Measurements from ENCODE around the gene TREML1. TPM values are rescaled to one million over a fixed set of nuclear protein-coding genes. Genes with fewer than 3 reads are reported as not detected.
"Not testable (repeated sequence)": the region's sequence is repeated elsewhere in the genome, so short reads cannot be mapped to it uniquely, and the experiment has no call there.

TREML1 gene
- total and polyA plus RNA-seq, 2 experiments from 2014 or later, result not detected

DNA sequence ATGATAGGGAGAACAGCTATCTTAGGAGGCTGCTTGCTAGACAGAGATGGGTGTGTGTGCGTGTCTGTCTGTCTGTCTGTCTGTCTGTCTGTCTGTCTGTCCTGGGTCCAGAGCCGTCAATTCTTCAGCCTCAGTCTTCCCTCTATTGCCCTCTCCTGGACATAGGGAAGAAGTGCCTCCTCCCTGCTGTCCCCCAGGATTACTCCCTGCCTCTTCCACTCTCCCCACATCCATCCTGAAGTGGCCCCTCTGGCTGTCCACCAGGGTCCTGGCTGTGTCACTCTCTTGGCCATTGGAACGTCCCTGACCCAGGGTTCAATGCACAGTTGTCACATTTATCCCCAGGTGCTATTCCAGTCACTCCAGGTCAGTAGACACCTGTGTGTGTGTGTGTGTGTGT lies 36.6 kb upstream of the TREML1 start:
- no peak overlapping the region for H2AFZ ChIP-seq
- peak; percentile 44 for ATAC-seq
- TF ChIP-seq, protein P1, sequence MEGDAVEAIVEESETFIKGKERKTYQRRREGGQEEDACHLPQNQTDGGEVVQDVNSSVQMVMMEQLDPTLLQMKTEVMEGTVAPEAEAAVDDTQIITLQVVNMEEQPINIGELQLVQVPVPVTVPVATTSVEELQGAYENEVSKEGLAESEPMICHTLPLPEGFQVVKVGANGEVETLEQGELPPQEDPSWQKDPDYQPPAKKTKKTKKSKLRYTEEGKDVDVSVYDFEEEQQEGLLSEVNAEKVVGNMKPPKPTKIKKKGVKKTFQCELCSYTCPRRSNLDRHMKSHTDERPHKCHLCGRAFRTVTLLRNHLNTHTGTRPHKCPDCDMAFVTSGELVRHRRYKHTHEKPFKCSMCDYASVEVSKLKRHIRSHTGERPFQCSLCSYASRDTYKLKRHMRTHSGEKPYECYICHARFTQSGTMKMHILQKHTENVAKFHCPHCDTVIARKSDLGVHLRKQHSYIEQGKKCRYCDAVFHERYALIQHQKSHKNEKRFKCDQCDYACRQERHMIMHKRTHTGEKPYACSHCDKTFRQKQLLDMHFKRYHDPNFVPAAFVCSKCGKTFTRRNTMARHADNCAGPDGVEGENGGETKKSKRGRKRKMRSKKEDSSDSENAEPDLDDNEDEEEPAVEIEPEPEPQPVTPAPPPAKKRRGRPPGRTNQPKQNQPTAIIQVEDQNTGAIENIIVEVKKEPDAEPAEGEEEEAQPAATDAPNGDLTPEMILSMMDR (conservative IDR thresholded peaks at IDR 0.05; ENCODE audit: low read depth in 2 of 2), result peak; percentile 34 to 54
- TF ChIP-seq CREB1 (CRISPR knock-in tag; IDR thresholded peaks at IDR 0.05; ENCODE audit: low read depth), result no peak
- Mint-ChIP-seq H3K27ac (no peak overlapping the region), H3K36me3 (ENCODE audit: low read depth) (peaks cover 22% of the 10 kb centered on the region), H3K27me3 (ENCODE audit: insufficient read depth, low read depth, poor library complexity) (peaks cover 10% of the 10 kb centered on the region), H3K4me3 (no peak overlapping the region), H3K4me1 (no peaks in the 10 kb centered on the region; the same call in 2 of the 3 replicates), H3K9me3 (peaks cover 23% of the 10 kb centered on the region)
- H3K9me2 ChIP-seq (ENCODE audit: insufficient read depth), result peaks cover 10% of the 10 kb centered on the region; the same call in 1 of the 2 replicates
- H3F3A ChIP-seq (replicated peaks; ENCODE audit: low read depth), result no peaks in the 10 kb centered on the region
- no peaks in the 10 kb centered on the region for H3K27me3 ChIP-seq (ENCODE audit: insufficient read depth)
- DNase-seq (ENCODE audit: low spot score), result peak; percentile 35
- H3K27ac ChIP-seq (ENCODE audit: low read depth), result no peak overlapping the region
- no peaks in the 10 kb centered on the region for H3K36me3 ChIP-seq (ENCODE audit: insufficient read depth)
- H4K20me1 ChIP-seq (replicated peaks; ENCODE audit: insufficient read depth), result no peaks in the 10 kb centered on the region
- H3K4me2 ChIP-seq, result no peak overlapping the region
- H3K79me2 ChIP-seq (replicated peaks; ENCODE audit: insufficient read depth), result no peaks in the 10 kb centered on the region
- no peaks in the 10 kb centered on the region for H3K4me1 ChIP-seq (ENCODE audit: insufficient read depth)
- H3K4me3 ChIP-seq, result no peak overlapping the region

DNA sequence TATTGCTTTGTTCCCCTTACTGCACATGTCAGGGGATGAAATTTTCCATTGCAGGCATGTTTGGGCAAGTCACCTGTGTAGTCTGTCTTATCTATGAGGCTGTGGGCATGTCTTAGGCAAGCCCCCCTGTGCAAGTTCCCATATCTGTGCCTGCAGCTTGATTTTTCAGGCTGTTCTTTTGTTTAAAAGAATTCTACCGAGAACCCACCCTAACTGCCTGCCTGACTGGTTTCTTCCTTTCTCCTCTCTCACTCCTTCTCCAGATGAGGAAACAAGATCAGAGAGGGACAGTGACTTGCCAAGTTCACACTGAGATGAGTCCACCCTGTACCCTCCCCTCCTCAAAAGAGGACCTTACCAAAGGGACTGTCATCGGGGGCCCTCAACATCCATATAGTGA lies 35.8 kb upstream of the TREML1 start:
- ATAC-seq (no peak), DNase-seq (ENCODE audit: low spot score) (no peak)
- Histone ChIP-seq H3F3A (replicated peaks; ENCODE audit: low read depth) (no peaks in the 10 kb centered on the region), H3K4me2 (no peak overlapping the region), H3K36me3 (ENCODE audit: insufficient read depth) (no peaks in the 10 kb centered on the region), H3K79me2 (replicated peaks; ENCODE audit: insufficient read depth) (no peaks in the 10 kb centered on the region), H3K9me2 (ENCODE audit: insufficient read depth) (peaks cover 10% of the 10 kb centered on the region; the same call in 1 of the 2 replicates), H4K20me1 (replicated peaks; ENCODE audit: insufficient read depth) (no peaks in the 10 kb centered on the region), H3K4me1 (ENCODE audit: insufficient read depth) (no peaks in the 10 kb centered on the region), H3K27ac (ENCODE audit: low read depth) (no peak overlapping the region), H3K27me3 (ENCODE audit: insufficient read depth) (no peaks in the 10 kb centered on the region), H2AFZ (no peak overlapping the region), H3K4me3 (no peak overlapping the region)
- H3K4me1 Mint-ChIP-seq, result no peaks in the 10 kb centered on the region; the same call in 2 of the 3 replicates
- peaks cover 23% of the 10 kb centered on the region for H3K9me3 Mint-ChIP-seq
- H3K27me3 Mint-ChIP-seq (ENCODE audit: insufficient read depth, low read depth, poor library complexity), result peaks cover 10% of the 10 kb centered on the region
- no peak overlapping the region for H3K27ac Mint-ChIP-seq
- no peak overlapping the region for H3K4me3 Mint-ChIP-seq
- peaks cover 22% of the 10 kb centered on the region for H3K36me3 Mint-ChIP-seq (ENCODE audit: low read depth)
- no peak for TF ChIP-seq POLR2AphosphoS5 (IDR thresholded peaks at IDR 0.05; ENCODE audit: low read depth)

DNA sequence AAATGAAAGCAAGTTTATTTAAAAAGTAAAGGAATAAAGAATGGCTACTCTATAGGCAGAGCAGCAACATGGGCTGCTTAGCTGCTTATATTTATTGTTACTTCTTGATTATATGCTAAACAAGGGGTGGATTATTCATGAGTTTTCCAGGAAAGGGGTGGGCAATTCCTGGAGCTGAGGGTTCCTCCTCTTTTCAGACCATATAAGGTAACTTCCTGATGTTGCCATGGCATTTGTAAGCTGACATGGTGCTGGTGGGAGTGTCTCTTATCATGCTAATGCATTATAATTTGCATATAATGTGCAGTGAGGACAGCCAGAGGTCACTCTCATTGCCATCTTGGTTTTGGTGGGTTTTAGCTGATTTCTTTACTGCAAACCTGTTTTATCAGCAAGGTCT lies 34.9 kb upstream of the TREML1 start:
- not testable (repeated sequence) for DNase-seq (ENCODE audit: low spot score); H3K27ac Mint-ChIP-seq; H3K4me1 Mint-ChIP-seq; H3F3A ChIP-seq (replicated peaks; ENCODE audit: low read depth); H3K27me3 ChIP-seq (ENCODE audit: insufficient read depth); H3K79me2 ChIP-seq (replicated peaks; ENCODE audit: insufficient read depth); ATAC-seq; H3K27ac ChIP-seq (ENCODE audit: low read depth); H3K9me2 ChIP-seq (ENCODE audit: insufficient read depth); H3K4me3 Mint-ChIP-seq; H2AFZ ChIP-seq; H4K20me1 ChIP-seq (replicated peaks; ENCODE audit: insufficient read depth); H3K36me3 ChIP-seq (ENCODE audit: insufficient read depth); H3K4me2 ChIP-seq; H3K4me1 ChIP-seq (ENCODE audit: insufficient read depth); H3K4me3 ChIP-seq
- peaks cover 23% of the 10 kb centered on the region for H3K9me3 Mint-ChIP-seq
- H3K36me3 Mint-ChIP-seq (ENCODE audit: low read depth), result peaks cover 22% of the 10 kb centered on the region
- peaks cover 10% of the 10 kb centered on the region for H3K27me3 Mint-ChIP-seq (ENCODE audit: insufficient read depth, low read depth, poor library complexity)

Data from GM23338 (cell line).